Ishikawa (cell line): ENCODE measurements around the gene SUCLG2.

Experiments used
- CEBPB ChIP-seq: IDR thresholded peaks from 2 replicates; pipeline ENCODE4 v1.6.1; 2012
- CREB1 ChIP-seq: IDR thresholded peaks from 2 replicates; pipeline ENCODE4 v1.6.1; 2012; ENCODE audit warnings: low read depth
- EGR1 ChIP-seq: IDR thresholded peaks from 2 replicates; pipeline ENCODE4 v1.6.1; 2012
- EP300 ChIP-seq: IDR thresholded peaks from 2 replicates; pipeline ENCODE4 v1.6.1; 2012; ENCODE audit warnings: borderline replicate concordance
- FOXM1 ChIP-seq: IDR thresholded peaks from 2 replicates; pipeline ENCODE4 v1.6.1; 2012; ENCODE audit warnings: low read depth, borderline replicate concordance
- MAX ChIP-seq: IDR thresholded peaks from 2 replicates; pipeline ENCODE4 v1.6.1; 2012
- NFIC ChIP-seq: IDR thresholded peaks from 2 replicates; pipeline ENCODE4 v1.6.1; 2012
- RAD21 ChIP-seq: IDR thresholded peaks from 2 replicates; pipeline ENCODE4 v1.6.1; 2012; ENCODE audit warnings: low read depth
- REST ChIP-seq: IDR thresholded peaks from 2 replicates; pipeline ENCODE4 v1.6.1; 2012; ENCODE audit warnings: low read depth, mild to moderate bottlenecking
- TAF1 ChIP-seq: IDR thresholded peaks from 2 replicates; pipeline ENCODE4 v1.6.1; 2012; ENCODE audit warnings: low read depth, mild to moderate bottlenecking
- TCF12 ChIP-seq: IDR thresholded peaks from 2 replicates; pipeline ENCODE4 v1.6.1; 2012; ENCODE audit warnings: low read depth
- TEAD4 ChIP-seq: IDR thresholded peaks from 2 replicates; pipeline ENCODE4 v1.6.1; 2012
- USF1 ChIP-seq: IDR thresholded peaks from 2 replicates; pipeline ENCODE4 v1.6.1; 2012
- YY1 ChIP-seq: IDR thresholded peaks from 2 replicates; pipeline ENCODE4 v1.6.1; 2012; ENCODE audit warnings: low read depth
- ZBTB7A ChIP-seq: IDR thresholded peaks from 2 replicates; pipeline ENCODE4 v1.6.1; 2012; ENCODE audit warnings: low read depth

The SUCLG2 gene

GRCh38 chr3:67447393-67447792, 207.0 kb downstream of the SUCLG2 start:
- TF ChIP-seq CREB1 (no peak), FOXM1 (no peak), USF1 (no peak), TEAD4 (no peak)

GRCh38 chr3:67437789-67438188, 216.6 kb downstream of the SUCLG2 start:
- no peak for TF ChIP-seq CEBPB
- TF ChIP-seq EGR1, result no peak
- TF ChIP-seq TEAD4, result no peak
- TF ChIP-seq TAF1, result no peak
- no peak for TF ChIP-seq EP300
- TF ChIP-seq YY1, result no peak
- no peak for TF ChIP-seq RAD21
- no peak for TF ChIP-seq CREB1
- TF ChIP-seq REST, result no peak
- TF ChIP-seq NFIC, result no peak
- no peak for TF ChIP-seq MAX
- TF ChIP-seq ZBTB7A, result no peak
- no peak for TF ChIP-seq TCF12
- TF ChIP-seq USF1, result no peak
- no peak for TF ChIP-seq FOXM1

- TF ChIP-seq EGR1 (no peak), USF1 (no peak), CEBPB (no peak), EP300 (no peak), MAX (no peak), REST (no peak), TEAD4 (no peak)
Observed at GRCh38 chr3:67437090-67437489, 217.3 kb downstream of the SUCLG2 start.

- TF ChIP-seq FOXM1, result no peak
Observed at GRCh38 chr3:67433109-67433508, 221.3 kb downstream of the SUCLG2 start.

- TF ChIP-seq YY1 (no peak), FOXM1 (no peak), TAF1 (no peak), ZBTB7A (no peak), TEAD4 (no peak), RAD21 (no peak), EGR1 (no peak), CEBPB (no peak), MAX (no peak), TCF12 (no peak), NFIC (no peak), CREB1 (no peak), REST (no peak), EP300 (no peak), USF1 (no peak)
Observed at GRCh38 chr3:67431887-67432286, 222.5 kb downstream of the SUCLG2 start.
